ENCODE results near the gene DFFB.

The DFFB gene

DNA sequence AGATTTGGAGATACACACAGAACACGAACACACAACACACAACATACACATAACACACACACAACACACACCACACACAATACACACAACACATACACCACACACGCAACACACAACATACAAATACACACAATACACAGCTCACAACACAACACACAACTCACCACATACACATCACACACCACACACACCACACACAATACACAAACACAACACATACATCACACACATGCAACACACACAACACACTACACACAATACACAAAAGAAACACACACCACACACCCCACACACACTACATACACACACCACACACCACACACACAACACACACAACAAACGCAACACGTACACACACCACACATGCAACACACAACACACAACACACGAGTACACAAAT is 71.8 kb downstream of the DFFB start:
- no peak for DNase-seq

DNA sequence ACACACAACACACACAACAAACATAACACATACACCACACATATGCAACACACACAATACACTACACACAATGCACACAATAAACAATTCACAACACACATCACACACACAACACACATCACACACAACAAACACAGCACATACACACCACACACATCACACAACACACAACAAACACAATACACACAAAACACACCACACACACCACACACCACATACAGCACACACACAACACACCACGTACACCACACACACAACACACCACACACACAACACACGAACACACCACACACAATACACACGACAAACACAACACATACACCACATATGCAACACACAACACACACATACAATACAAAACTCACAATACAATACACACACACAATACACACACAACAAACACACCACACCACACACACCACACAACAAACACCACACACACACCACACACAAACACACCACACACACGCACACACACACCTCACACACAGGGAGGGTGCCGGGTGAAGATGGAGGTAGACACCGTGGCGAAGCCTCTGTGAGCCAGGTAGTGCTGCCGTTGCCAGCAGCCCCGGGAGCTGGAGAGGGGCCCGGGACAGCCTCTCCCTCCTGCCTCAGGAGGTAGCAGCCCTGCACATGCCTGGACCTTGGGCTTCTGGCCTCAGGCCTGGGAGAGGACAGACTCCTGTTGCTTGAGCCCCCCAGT is 73.2 kb downstream of the DFFB start:
- DNase-seq = no peak

DNA sequence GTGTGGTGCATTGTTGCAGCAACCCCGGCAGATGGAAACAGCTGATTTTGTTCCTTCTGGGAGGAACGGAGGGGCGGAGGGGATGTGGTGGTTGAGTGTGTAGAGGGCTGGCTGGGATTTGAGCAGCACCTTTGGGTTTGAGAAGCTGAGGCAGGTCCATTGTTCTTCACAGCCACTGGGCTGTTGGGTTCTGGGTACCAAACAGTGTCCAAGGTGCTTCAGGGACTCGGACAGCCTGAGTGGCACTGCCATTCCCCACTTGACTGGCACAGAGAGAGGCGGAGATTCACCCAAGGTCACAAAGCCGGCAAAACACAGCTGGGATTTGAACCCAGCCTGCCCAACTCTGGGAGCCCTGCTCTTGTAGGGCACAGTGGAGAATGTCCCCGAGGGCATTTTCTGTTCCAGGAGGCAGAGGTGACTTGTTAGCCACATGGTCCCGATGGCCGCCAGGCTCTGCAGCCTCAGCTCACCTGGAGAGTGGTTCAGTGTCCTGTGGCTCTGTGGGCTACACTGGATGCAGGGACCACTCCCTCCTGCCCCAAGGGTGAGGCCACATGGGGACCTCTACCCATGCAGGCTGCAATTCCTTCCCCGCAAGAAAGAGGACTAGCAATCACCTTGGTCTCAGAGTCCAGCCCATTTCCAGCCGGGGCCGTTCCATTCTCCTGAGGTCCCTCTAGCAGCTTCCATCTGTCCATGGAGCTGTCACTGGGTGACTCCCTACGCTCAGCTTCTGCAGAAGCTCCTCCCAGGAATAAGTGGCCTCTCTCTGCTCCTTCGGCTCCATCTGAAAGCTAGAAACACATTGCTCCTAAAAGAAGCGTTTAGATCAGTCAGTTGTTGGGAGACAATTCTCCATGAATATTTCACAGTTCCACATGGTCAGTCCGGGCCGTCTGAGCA is 74.0 kb downstream of the DFFB start:
- DNase-seq = no peak

DNA sequence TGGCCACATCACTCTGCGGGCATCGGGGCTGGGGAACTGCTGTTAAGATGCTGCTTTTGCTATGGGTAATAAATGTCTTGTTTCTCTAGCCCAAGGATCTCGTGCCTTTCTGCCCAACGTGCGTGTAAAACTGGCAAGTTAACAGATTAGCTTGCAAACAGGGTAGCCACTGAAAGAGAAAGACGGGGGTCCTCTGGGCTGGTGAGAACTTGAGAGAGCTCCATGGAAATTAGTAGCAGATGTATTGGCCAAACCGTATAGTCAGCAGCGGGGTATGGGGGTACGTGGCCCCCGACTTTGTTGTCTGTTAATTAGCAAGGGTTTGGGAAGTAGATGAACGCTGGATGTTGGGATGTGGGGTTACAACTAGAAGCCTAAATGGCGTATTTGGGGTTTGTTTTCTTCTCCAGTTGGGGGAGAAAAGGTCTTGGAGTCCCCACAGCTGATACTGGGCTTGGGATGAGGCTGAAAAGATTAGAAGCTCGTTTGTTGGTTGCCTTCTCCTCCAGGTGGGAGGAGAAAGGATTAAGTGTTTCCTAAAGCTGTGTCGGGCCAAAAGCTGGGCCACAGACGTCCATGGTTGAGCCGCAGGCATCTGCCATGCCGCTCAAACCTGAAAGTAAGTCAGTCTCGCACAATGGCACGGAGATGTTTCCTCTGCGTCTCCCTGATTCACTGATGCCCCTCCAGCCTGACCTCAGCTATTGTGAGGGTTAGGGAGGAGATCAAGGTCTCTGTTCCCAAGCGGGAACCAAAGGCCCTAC is 75.1 kb downstream of the DFFB start:
- DNase-seq = no peak

Measured in T1000 (cell line).